ENCODE data around the gene PRF1. TPM values are rescaled to one million over a fixed set of nuclear protein-coding genes. Genes with fewer than 3 reads are reported as not detected.

Gene PRF1
- total and polyA plus RNA-seq, 4 donors, result 2.5 to 3.1 (median 2.8) TPM

DNA sequence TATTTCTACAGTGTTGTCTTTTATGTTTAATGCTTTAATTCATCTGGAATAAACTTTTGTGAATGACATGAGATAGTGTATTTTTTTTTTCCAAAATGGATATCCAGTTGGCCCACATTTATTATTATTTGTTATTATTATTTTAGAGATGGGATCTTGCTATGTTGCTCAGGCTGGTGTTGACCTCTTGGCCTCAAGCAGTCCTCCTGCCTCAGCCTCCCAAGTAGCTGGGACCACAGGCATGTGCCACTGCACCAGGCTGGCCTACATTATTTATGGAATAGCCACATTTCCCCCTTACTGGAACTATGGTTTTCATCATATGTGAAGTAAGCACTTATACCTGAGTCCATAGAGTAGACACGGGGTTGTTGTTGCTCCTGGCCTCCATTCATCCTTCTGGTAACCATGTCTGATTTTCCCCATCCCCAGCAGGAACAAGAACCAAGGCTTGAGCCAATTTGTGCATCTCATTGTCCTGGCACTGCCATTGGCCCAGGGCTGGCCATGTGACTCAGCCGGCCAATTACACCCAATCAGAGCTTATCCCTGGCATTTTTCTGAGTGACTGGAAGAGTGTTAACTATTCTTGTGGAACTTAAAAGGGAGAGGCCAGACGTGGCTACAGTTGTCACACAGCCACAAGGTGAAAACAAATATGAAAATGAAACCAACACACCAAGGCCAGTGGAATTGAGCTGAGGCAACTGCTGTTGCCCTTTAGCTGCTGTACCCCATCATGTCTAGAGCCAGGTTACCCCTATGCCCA, 23.1 kb downstream of the PRF1 start:
- Histone ChIP-seq H3K9me3 (ENCODE audit: control insufficient read depth in 4 of 4, low read length in 3 of 4) (no peaks in the 10 kb centered on the region), H3K4me1 (ENCODE audit: control insufficient read depth in 4 of 4, insufficient read depth in 4 of 4, low read length in 3 of 4) (peaks cover 0 to 4% (median 2%) of the 10 kb centered on the region in 4 donors), H3K27ac (ENCODE audit: low read depth in 1 of 2, low read length in 2 of 2) (no peak overlapping the region), H3K9ac (ENCODE audit: low read depth in 1 of 2, low read length in 2 of 2) (no peak overlapping the region), H3K4me3 (ENCODE audit: low read depth in 1 of 3, low read length in 3 of 3) (no peak overlapping the region), H3K36me3 (ENCODE audit: control insufficient read depth in 4 of 4, insufficient read depth in 3 of 4, low read depth in 1 of 4, low read length in 3 of 4) (no peaks in the 10 kb centered on the region), H3K27me3 (ENCODE audit: control insufficient read depth in 4 of 4, insufficient read depth in 4 of 4, low read length in 3 of 4) (no peaks in the 10 kb centered on the region)
- no peak for DNase-seq (ENCODE audit: low spot score)
- 68% methylated on average over 3 of the region's 3 CpGs for WGBS
- no peak for TF ChIP-seq FOXA1 (IDR thresholded peaks at IDR 0.05)

- WGBS, result 66% methylated on average over 7 of the region's 7 CpGs
- TF ChIP-seq EGR1 (IDR thresholded peaks at IDR 0.05; ENCODE audit: low read depth in 2 of 2), result no peak
- TF ChIP-seq, protein P1, sequence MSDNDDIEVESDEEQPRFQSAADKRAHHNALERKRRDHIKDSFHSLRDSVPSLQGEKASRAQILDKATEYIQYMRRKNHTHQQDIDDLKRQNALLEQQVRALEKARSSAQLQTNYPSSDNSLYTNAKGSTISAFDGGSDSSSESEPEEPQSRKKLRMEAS (IDR thresholded peaks at IDR 0.05), result no peak
- no peak for TF ChIP-seq FOXA2 (IDR thresholded peaks at IDR 0.05)
- TF ChIP-seq, protein P2, sequence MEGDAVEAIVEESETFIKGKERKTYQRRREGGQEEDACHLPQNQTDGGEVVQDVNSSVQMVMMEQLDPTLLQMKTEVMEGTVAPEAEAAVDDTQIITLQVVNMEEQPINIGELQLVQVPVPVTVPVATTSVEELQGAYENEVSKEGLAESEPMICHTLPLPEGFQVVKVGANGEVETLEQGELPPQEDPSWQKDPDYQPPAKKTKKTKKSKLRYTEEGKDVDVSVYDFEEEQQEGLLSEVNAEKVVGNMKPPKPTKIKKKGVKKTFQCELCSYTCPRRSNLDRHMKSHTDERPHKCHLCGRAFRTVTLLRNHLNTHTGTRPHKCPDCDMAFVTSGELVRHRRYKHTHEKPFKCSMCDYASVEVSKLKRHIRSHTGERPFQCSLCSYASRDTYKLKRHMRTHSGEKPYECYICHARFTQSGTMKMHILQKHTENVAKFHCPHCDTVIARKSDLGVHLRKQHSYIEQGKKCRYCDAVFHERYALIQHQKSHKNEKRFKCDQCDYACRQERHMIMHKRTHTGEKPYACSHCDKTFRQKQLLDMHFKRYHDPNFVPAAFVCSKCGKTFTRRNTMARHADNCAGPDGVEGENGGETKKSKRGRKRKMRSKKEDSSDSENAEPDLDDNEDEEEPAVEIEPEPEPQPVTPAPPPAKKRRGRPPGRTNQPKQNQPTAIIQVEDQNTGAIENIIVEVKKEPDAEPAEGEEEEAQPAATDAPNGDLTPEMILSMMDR (IDR thresholded peaks at IDR 0.05; ENCODE audit: low read depth, low read length, missing input control), result no peak
- TF ChIP-seq RXRA (IDR thresholded peaks at IDR 0.05), result no peak
- TF ChIP-seq RAD21 (IDR thresholded peaks at IDR 0.05), result no peak
- TF ChIP-seq NR2F2 (IDR thresholded peaks at IDR 0.05), result no peak
- no peak for TF ChIP-seq HNF4A (conservative IDR thresholded peaks at IDR 0.05)
- no peak for TF ChIP-seq YY1 (IDR thresholded peaks at IDR 0.05)
- TF ChIP-seq FOXA1 (IDR thresholded peaks at IDR 0.05), result no peak
- no peak for TF ChIP-seq HNF4G (IDR thresholded peaks at IDR 0.05)
- no peak for TF ChIP-seq TAF1 (conservative IDR thresholded peaks at IDR 0.05)
- no peak for TF ChIP-seq JUND (IDR thresholded peaks at IDR 0.05)
- no peak for TF ChIP-seq GABPA (IDR thresholded peaks at IDR 0.05 in 1 of 2, conservative IDR thresholded peaks at IDR 0.05 in 1 of 2)
- TF ChIP-seq REST (IDR thresholded peaks at IDR 0.05), result no peak
- TF ChIP-seq ATF3 (IDR thresholded peaks at IDR 0.05), result no peak
- H3K27ac ChIP-seq (ENCODE audit: low read depth in 1 of 2, low read length in 2 of 2), result no peak overlapping the region
- peaks cover 0 to 4% (median 2%) of the 10 kb centered on the region in 4 donors for H3K4me1 ChIP-seq (ENCODE audit: control insufficient read depth in 4 of 4, insufficient read depth in 4 of 4, low read length in 3 of 4)
- no peak overlapping the region for H3K4me3 ChIP-seq (ENCODE audit: low read depth in 1 of 3, low read length in 3 of 3)
- no peak overlapping the region for H3K9ac ChIP-seq (ENCODE audit: low read depth in 1 of 2, low read length in 2 of 2)
- no peaks in the 10 kb centered on the region for H3K9me3 ChIP-seq (ENCODE audit: control insufficient read depth in 4 of 4, low read length in 3 of 4)
- H3K36me3 ChIP-seq (ENCODE audit: control insufficient read depth in 4 of 4, insufficient read depth in 3 of 4, low read depth in 1 of 4, low read length in 3 of 4), result no peaks in the 10 kb centered on the region
- no peaks in the 10 kb centered on the region for H3K27me3 ChIP-seq (ENCODE audit: control insufficient read depth in 4 of 4, insufficient read depth in 4 of 4, low read length in 3 of 4)
- no peak for DNase-seq (ENCODE audit: low spot score)
These were observed 24.1 kb downstream of the PRF1 start for GRCh38 chr10:70578371-70578947.
